ENCODE data around the gene ERLIN1.

GRCh38 chr10:100106865-100107264 is 79.0 kb downstream of the ERLIN1 start:
- TF ChIP-seq CTCF (IDR thresholded peaks at IDR 0.05; ENCODE audit: low read depth, low read length, poor library complexity, severe bottlenecking) (no peak), EZH2phosphoT487 (IDR thresholded peaks at IDR 0.05; ENCODE audit: borderline replicate concordance, low read length) (no peak)
